Forelimb muscle (tissue), 1 donor: Measurements from ENCODE around the gene CYBC1. TPM values are rescaled to one million over a fixed set of nuclear protein-coding genes. Genes with fewer than 3 reads are reported as not detected.
"Not testable (repeated sequence)": the region's sequence is repeated elsewhere in the genome, so short reads cannot be mapped to it uniquely, and the experiment has no call there.

ENCODE experiments used
- DNase-seq: peaks from one replicate; pipeline ENCODE4 v3.0.0-alpha.2; 2013; ENCODE audit warnings: low read depth
- polyA plus RNA-seq: library from polyadenylated mRNA; unstranded; fragments of 120-200 nt; gene quantifications from one replicate; pipeline ENCODE4 v1.2.1, GENCODE V29; 2013; ENCODE audit not compliant: insufficient read length

Gene CYBC1
- polyA plus RNA-seq, 1 donor = 25.2 TPM

- no peak for DNase-seq
These were observed 29.1 kb upstream of the CYBC1 start for GRCh38 chr17:82479602-82480001.

DNA sequence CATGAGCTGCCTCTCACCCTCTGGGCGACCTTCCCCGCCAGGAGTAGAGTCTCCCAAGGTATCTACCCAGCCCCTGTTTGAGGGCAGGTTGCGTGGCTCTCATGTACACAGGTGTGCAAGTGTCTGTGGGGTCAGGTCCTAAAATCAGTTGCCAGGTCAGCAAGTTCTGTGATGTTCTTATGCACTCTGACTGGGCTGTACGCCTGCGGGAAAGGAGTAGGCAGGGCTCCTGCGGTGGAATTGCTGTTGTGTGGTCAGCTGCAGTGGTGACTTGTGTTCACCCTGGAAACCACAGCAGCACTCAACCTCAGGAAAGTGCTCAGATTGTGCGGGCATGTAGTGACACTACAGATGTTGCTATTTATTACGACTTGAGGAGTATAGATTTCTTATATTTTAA is 27.4 kb upstream of the CYBC1 start:
- no peak for DNase-seq

DNA sequence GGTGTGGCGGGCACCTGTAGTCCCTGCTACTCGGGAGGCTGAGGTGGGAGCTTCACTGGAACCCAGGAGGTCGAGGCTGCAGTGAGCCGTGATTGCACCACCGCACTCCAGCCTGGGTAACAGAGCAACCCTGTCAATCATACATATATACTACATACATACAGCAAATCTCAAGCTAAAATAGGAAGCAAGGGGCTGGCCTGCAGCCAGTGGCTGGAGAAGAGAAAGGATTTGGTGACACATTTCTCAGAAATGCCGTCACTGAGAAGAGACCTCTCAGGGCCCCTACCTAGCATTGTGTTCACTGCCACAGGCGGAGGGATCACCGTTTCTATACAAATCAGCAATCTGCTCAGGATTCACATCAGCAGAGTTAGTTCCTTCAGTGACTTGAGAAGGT is 24.9 kb upstream of the CYBC1 start:
- DNase-seq = no peak

- DNase-seq = no peak
These were observed 23.9 kb upstream of the CYBC1 start for GRCh38 chr17:82474223-82475010.

DNA sequence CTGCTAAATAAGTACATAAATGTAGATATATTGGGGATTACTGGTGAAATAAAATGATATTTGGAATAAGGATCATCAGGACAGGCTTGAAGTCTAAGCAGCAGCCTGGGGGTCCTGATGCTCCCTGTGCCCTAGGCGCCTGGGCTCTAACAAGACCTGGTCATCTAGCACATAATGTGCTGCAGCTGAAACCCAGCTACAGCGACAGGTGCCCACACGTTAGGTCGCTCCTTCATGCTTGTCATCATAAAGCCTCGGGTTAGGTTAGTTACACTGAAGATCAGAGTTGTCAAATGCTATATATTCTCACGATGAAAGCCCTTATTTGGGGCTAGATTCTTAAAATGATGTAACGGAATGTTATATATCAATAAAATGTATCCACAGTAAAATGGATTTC is 19.5 kb upstream of the CYBC1 start:
- DNase-seq = no peak

GRCh38 chr17:82468692-82469091 is 18.1 kb upstream of the CYBC1 start:
- DNase-seq = no peak

- no peak for DNase-seq
These were observed 14.6 kb upstream of the CYBC1 start for GRCh38 chr17:82465023-82465603.

- no peak for DNase-seq
These were observed 14.0 kb upstream of the CYBC1 start for GRCh38 chr17:82464567-82464929.

DNA sequence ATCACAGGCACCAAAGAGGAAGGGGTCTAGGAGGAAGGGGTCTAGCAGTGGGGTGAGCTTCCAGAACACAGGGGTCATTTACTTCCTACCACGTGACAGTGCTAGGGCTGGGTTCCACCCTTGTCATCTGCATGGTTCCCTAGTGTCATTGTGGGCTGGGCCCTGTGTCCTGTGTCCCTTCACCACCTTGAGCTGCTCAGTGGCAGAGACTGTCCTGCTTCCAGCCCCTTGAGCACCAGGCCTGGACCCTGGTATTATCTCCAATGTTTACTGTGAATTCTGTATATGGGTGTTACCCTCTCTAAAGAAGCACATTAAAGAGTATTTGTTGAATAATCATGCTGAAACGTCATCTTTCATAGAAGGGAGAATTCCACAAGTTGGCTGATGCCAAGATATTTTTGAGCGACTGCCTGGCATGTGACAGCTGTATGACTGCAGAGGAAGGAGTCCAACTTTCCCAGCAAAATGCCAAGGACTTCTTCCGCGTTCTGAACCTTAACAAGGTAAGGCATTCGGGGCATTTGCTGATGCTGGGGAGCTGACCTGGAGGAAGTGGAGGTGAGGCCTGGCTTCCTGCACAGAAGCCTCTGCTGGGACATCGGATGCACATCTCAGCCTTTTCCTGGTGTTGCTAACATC is 13.5 kb upstream of the CYBC1 start:
- DNase-seq = no peak

GRCh38 chr17:82463391-82463790 is 12.8 kb upstream of the CYBC1 start:
- no peak for DNase-seq

GRCh38 chr17:82461827-82462524 is 11.4 kb upstream of the CYBC1 start:
- DNase-seq = no peak

GRCh38 chr17:82459936-82460335 is 9.4 kb upstream of the CYBC1 start:
- not testable (repeated sequence) for DNase-seq

DNA sequence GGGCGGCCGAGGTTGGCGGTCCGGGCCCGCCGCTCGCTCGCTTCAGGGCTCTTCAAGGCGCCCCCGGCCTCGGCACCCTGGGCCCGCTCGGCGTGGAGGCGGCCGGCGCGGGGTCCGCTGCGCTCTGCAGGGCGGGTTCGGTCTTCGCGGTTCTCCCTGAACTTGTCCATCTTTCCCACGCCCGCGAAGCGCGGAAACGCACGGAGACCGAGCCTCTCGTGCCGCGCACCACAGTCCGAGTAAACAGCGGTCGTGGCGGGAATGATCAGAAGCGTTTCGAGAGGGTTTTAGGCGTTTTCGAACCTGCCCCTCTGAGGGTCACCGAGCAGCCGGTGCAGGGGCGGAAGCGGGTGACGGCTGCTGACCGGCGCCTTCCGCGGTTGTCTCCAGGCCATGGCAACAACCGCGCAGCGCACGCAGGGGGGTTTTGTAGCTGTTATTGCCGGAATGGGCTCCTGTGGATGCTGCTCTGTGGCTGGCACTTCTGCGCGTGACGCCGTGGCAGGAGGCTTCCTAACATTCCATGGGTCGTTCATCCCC is 8.4 kb upstream of the CYBC1 start:
- no peak for DNase-seq

DNA sequence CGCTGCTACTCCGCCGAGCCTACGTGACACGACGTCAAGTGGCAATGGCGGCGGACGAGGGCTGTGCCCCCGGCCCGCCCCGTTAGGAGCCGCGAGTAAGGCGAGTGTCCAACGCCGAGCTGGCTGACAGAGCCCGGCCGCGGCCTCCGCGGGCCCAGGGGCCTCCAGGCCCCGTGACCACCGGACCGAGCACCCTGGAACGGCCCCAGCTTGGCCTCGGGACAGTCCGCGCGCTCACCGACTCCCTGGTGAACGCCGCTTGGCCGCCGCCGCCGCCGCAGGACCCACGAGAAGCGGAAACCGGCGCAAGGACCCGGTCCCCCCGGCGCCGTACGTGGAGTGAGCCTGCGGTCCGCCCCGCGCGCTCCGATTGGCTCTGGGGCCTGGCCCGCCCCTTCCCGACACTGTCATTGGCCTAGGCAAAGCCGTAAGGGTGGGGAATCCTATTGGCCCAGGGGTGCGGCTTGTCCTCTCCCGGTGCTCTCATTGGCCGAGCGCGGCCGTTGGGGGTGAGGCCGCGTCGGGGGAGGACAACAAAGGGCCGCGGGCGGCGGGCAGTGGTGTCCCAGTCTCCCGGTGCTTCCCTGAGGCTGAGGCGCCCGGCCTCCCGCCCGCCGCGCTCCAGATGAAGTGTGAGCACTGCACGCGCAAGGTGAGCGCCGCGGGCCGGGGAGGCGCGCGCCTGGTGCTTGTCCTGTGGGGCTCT is 7.8 kb upstream of the CYBC1 start, which contains the start of gene NARF:
TSS of gene NARF (plus strand) at position 563 of the 706 bp plus-strand sequence. CDS start at position 626, 63 bp downstream.
- peak; percentile 89 for DNase-seq

- peak; percentile 87 for DNase-seq
These were observed 7.3 kb upstream of the CYBC1 start for GRCh38 chr17:82457929-82458178.

GRCh38 chr17:82457073-82457928 is 6.7 kb upstream of the CYBC1 start:
- DNase-seq = no peak

- not testable (repeated sequence) for DNase-seq
These were observed 3.2 kb upstream of the CYBC1 start for GRCh38 chr17:82453706-82454105.

DNA sequence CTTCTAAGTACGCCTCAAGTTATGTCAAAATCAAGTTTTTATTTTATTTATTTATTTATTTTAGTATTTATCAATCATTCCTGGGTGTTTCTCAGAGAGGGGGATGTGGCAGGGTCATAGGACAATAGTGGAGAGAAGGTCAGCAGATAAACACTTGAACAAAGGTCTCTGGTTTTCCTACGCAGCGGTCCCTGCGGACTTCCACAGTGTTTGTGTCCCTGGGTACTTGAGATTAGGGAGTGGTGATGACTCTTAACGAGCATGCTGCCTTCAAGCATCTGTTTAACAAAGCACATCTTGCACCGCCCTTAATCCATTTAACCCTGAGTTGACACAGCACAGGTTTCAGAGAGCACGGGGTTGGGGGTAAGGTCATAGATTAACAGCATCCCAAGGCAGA is 2.6 kb upstream of the CYBC1 start:
- not testable (repeated sequence) for DNase-seq

- no peak for DNase-seq
These were observed 1.6 kb upstream of the CYBC1 start for GRCh38 chr17:82452162-82452561.

DNA sequence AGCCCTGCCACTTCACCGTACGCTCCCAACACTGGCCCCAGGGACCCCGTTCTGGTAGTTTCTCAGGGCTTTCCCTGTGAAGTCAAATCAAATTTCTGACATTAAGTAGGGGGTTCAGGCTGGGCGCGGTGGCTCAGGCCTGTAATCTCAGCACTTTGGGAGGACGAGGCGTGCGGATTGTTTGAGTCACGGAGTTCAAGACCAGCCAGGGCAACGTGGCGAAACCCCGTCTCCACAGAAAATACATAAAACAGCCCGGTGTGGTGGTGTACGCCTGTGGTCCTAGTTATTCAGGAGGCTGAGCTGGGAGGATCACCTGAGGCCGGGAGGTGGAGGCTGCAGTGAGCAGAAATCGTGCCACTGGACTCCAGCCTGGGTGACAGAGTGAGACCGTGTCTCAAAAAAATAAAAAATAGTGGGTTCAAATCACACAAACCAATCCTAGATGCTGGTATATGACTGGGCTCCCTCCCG is 632 bp downstream of the CYBC1 start:
- DNase-seq = no peak
